Measurements from ENCODE around the gene PIK3R3. TPM values are rescaled to one million over a fixed set of nuclear protein-coding genes. Genes with fewer than 3 reads are reported as not detected.

PIK3R3 gene
- total and polyA plus RNA-seq, 2 experiments from 2014 or later = 8.4 to 16.8 TPM

- no peak for DNase-seq (ENCODE audit: low spot score)
- Histone ChIP-seq H3K79me2 (no peaks in the 10 kb centered on the region), H3K4me3 (no peak overlapping the region), H2AFZ (no peak overlapping the region), H3K27me3 (no peaks in the 10 kb centered on the region), H3K4me1 (ENCODE audit: insufficient read depth) (peaks cover 21% of the 10 kb centered on the region), H3K27ac (no peak overlapping the region), H3K9me2 (replicated peaks; ENCODE audit: insufficient read depth) (no peaks in the 10 kb centered on the region), H4K20me1 (ENCODE audit: insufficient read depth, poor library complexity, severe bottlenecking) (no peaks in the 10 kb centered on the region), H3K4me2 (no peak overlapping the region), H3K9me3 (ENCODE audit: low read depth) (no peaks in the 10 kb centered on the region), H3K36me3 (replicated peaks; ENCODE audit: insufficient read depth, low read depth) (no peaks in the 10 kb centered on the region)
- 96% methylated on average over 8 of the region's 8 CpGs for WGBS (ENCODE audit: low lambda C conversion rate, missing lambda C conversion rate)
- TF ChIP-seq EZH2phosphoT487 (IDR thresholded peaks at IDR 0.05; ENCODE audit: low read depth, severe bottlenecking, unreplicated experiment) (no peak), EZH2 (IDR thresholded peaks at IDR 0.05; ENCODE audit: borderline replicate concordance) (no peak), CTCF (IDR thresholded peaks at IDR 0.05; ENCODE audit: poor library complexity) (no peak)
Observed at GRCh38 chr1:46171351-46171750, 38.9 kb upstream of the PIK3R3 start.

- H3K4me2 ChIP-seq = no peak overlapping the region
- no peaks in the 10 kb centered on the region for H3K79me2 ChIP-seq
- H3K9me2 ChIP-seq (replicated peaks; ENCODE audit: insufficient read depth) = no peaks in the 10 kb centered on the region
- H4K20me1 ChIP-seq (ENCODE audit: insufficient read depth, poor library complexity, severe bottlenecking) = no peaks in the 10 kb centered on the region
- H3K36me3 ChIP-seq (replicated peaks; ENCODE audit: insufficient read depth, low read depth) = no peaks in the 10 kb centered on the region
- WGBS (ENCODE audit: low lambda C conversion rate, missing lambda C conversion rate) = 81% methylated on average over 3 of the region's 3 CpGs
- TF ChIP-seq CTCF (IDR thresholded peaks at IDR 0.05; ENCODE audit: poor library complexity) (no peak), EZH2phosphoT487 (IDR thresholded peaks at IDR 0.05; ENCODE audit: low read depth, severe bottlenecking, unreplicated experiment) (no peak), EZH2 (IDR thresholded peaks at IDR 0.05; ENCODE audit: borderline replicate concordance) (no peak)
- H3K27ac ChIP-seq = no peak overlapping the region
- no peaks in the 10 kb centered on the region for H3K27me3 ChIP-seq
- H3K4me1 ChIP-seq (ENCODE audit: insufficient read depth) = peaks cover 18% of the 10 kb centered on the region
- H2AFZ ChIP-seq = no peak overlapping the region
- no peaks in the 10 kb centered on the region for H3K9me3 ChIP-seq (ENCODE audit: low read depth)
- H3K4me3 ChIP-seq = no peak overlapping the region
- DNase-seq (ENCODE audit: low spot score) = no peak
Observed at GRCh38 chr1:46169811-46170454, 37.5 kb upstream of the PIK3R3 start.

GRCh38 chr1:46168477-46168876, 36.0 kb upstream of the PIK3R3 start:
- H3K27me3 ChIP-seq = no peaks in the 10 kb centered on the region
- no peak overlapping the region for H3K4me3 ChIP-seq
- no peak overlapping the region for H2AFZ ChIP-seq
- no peaks in the 10 kb centered on the region for H3K9me3 ChIP-seq (ENCODE audit: low read depth)
- 80% methylated on average over 1 of the region's 1 CpG for WGBS (ENCODE audit: low lambda C conversion rate, missing lambda C conversion rate)
- no peak overlapping the region for H3K27ac ChIP-seq
- no peak overlapping the region for H3K4me2 ChIP-seq
- no peaks in the 10 kb centered on the region for H3K79me2 ChIP-seq
- no peaks in the 10 kb centered on the region for H3K9me2 ChIP-seq (replicated peaks; ENCODE audit: insufficient read depth)
- DNase-seq (ENCODE audit: low spot score) = no peak
- H4K20me1 ChIP-seq (ENCODE audit: insufficient read depth, poor library complexity, severe bottlenecking) = no peaks in the 10 kb centered on the region
- H3K36me3 ChIP-seq (replicated peaks; ENCODE audit: insufficient read depth, low read depth) = no peaks in the 10 kb centered on the region
- TF ChIP-seq EZH2 (IDR thresholded peaks at IDR 0.05; ENCODE audit: borderline replicate concordance) (no peak), EZH2phosphoT487 (IDR thresholded peaks at IDR 0.05; ENCODE audit: low read depth, severe bottlenecking, unreplicated experiment) (no peak), CTCF (IDR thresholded peaks at IDR 0.05; ENCODE audit: poor library complexity) (no peak)
- H3K4me1 ChIP-seq (ENCODE audit: insufficient read depth) = peaks cover 5% of the 10 kb centered on the region

Measured in hepatocyte (in vitro differentiated cells).